Spleen (tissue), 11 donors: Measurements from ENCODE around the gene DHRS1. TPM values are rescaled to one million over a fixed set of nuclear protein-coding genes. Genes with fewer than 3 reads are reported as not detected.
"Not testable (repeated sequence)": the region's sequence is repeated elsewhere in the genome, so short reads cannot be mapped to it uniquely, and the experiment has no call there.

Experiments
- DNase-seq: peaks from one replicate; pipeline ENCODE4 v3.0.0-alpha.2; 2020
- H3K27ac ChIP-seq, 8 donors: fragments of 200-600 bp; sonication (generic) in 7 of 8; 1 replicate in 4 of 8; 2 replicates in 4 of 8; pipeline versions ENCODE4 v1.5.0 to v1.8.0; 2016 to 2021; ENCODE audit warnings: inconsistent platforms in 4 of 8, mild to moderate bottlenecking in 4 of 8, moderate library complexity in 1 of 8
- H3K27me3 ChIP-seq, 7 donors: fragments of 200-600 bp; sonication (generic) in 6 of 7; replicated peaks in 1 of 7; 1 replicate in 4 of 7; 2 replicates in 3 of 7; pipeline versions ENCODE4 v1.5.0 to v1.8.0; 2016 to 2021; ENCODE audit warnings: inconsistent platforms in 3 of 7, mild to moderate bottlenecking in 1 of 7
- H3K36me3 ChIP-seq, 6 donors: fragments of 200-600 bp; sonication (generic) in 5 of 6; 1 replicate in 4 of 6; 2 replicates in 2 of 6; pipeline versions ENCODE4 v1.5.0 to v1.8.0; 2016 to 2021; ENCODE audit warnings: inconsistent platforms in 2 of 6
- H3K4me1 ChIP-seq, 6 donors: fragments of 200-600 bp; sonication (generic) in 5 of 6; 1 replicate in 3 of 6; 2 replicates in 3 of 6; pipeline versions ENCODE4 v1.5.0 to v1.8.0; 2016 to 2021; ENCODE audit warnings: inconsistent platforms in 3 of 6
- H3K4me3 ChIP-seq, 8 donors: fragments of 200-600 bp; sonication (generic) in 7 of 8; 1 replicate in 4 of 8; 2 replicates in 4 of 8; pipeline versions ENCODE4 v1.5.0 to v1.8.0; 2016 to 2021; ENCODE audit warnings: inconsistent platforms in 4 of 8, mild to moderate bottlenecking in 4 of 8, moderate library complexity in 2 of 8
- H3K9me3 ChIP-seq, 8 donors: fragments of 200-600 bp; sonication (generic) in 7 of 8; 1 replicate in 4 of 8; 2 replicates in 4 of 8; pipeline versions ENCODE4 v1.5.0 to v1.8.0; 2016 to 2021; ENCODE audit warnings: inconsistent platforms in 4 of 8
- CTCF ChIP-seq, 11 experiments: fragments of 200-600 bp in 7 of 11; fragments of 450-650 bp in 4 of 11; sonication (generic) in 4 of 11; IDR thresholded peaks in 8 of 11; conservative IDR thresholded peaks in 3 of 11; 1 replicate in 7 of 11; 2 replicates in 4 of 11; pipeline versions ENCODE4 v1.4.0 to v1.8.0; 2016 to 2021; ENCODE audit warnings: antibody characterized with exemption in 11 of 11, inconsistent platforms in 4 of 11, mild to moderate bottlenecking in 1 of 11
- POLR2A ChIP-seq, 3 donors: fragments of 450-650 bp; IDR thresholded peaks; one replicate each; pipeline ENCODE4 v1.5.1; 2017; ENCODE audit warnings: antibody characterized with exemption in 3 of 3, mild to moderate bottlenecking in 1 of 3
- POLR2AphosphoS5 ChIP-seq, 3 donors: sonication (generic); formaldehyde crosslinking; IDR thresholded peaks; one replicate each; pipeline ENCODE4 v1.5.1; 2017; ENCODE audit warnings: antibody characterized with exemption in 3 of 3
- WGBS, 5 donors: extraction: QIAGEN DNeasy Blood & Tissue Kit in 3 of 5; methylation state at CpG; one replicate each; pipeline versions ENCODE4 v1.1.5 to v1.1.7; 2013 to 2018; 5-methylcytosine and 5-hydroxymethylcytosine counted together
- intact Hi-C: fragments of 100-400 bp; cut with DNase I; formaldehyde crosslinking; loops from one replicate; pipeline ENCODE4 v1.15.0; 2023; ENCODE audit warnings: low total_unique reads
- polyA plus RNA-seq, 3 donors: library from polyadenylated mRNA; stranded (reverse); fragments of 200-250 nt; gene quantifications; one replicate each; pipeline ENCODE4 v1.2.1, GENCODE V29; 2013
- total RNA-seq, 7 donors: library from RNA; depleted of rRNA in 3 of 7; stranded (reverse); fragments of >200 nt in 3 of 7; fragmentation: NEBNext Ultra II Directional in 4 of 7; extraction: Animal tissue kit (Norgen Biotek cat#: 25700) in 4 of 7; gene quantifications; one replicate each; pipeline versions ENCODE4 v1.1.0 to v1.2.1, GENCODE V29; 2016 to 2021
- donor health status: healthy with polysubstance abuse.
- donor health status: DM: no; HTN: no; CAD: no; lungs with moderate emphysema.
- donor health status: DM: no; HTN: no; CAD: no.
- donor health status: Bipolar disorder and iron deficiency.
- donor health status: healthy.
- donor health status: DM: no; HTN: no; CAD: no.
- donor health status: DM: yes; HTN: yes; CAD: no.

DHRS1 gene
- total and polyA plus RNA-seq, 10 donors, result 22.0 to 56.1 (median 33.1) TPM

GRCh38 chr14:24246765-24247212 is 52.8 kb downstream of the DHRS1 start:
- peak overlapping the region in 1 of 8 donors; percentile 19 for H3K4me3 ChIP-seq
- DNase-seq, result no peak
- H3K9me3 ChIP-seq, result no peaks in the 10 kb centered on the region
- intact Hi-C loops, result no loop called here
- TF ChIP-seq POLR2AphosphoS5 (IDR thresholded peaks at IDR 0.05), result no peak
- no peak for TF ChIP-seq POLR2A (IDR thresholded peaks at IDR 0.05)
- TF ChIP-seq CTCF (IDR thresholded peaks at IDR 0.05 in 8 of 11, conservative IDR thresholded peaks at IDR 0.05 in 3 of 11), result no peak
- WGBS, 5 donors, result 75 to 87% (median 82%) methylated on average over 3 of the region's 3 CpGs
- peak overlapping the region; percentile 48 to 81 (median 76) for H3K27ac ChIP-seq
- peaks cover 8 to 52% (median 23%) of the 10 kb centered on the region in 6 donors for H3K4me1 ChIP-seq
- H3K36me3 ChIP-seq, result peaks cover 0 to 9% (median 0%) of the 10 kb centered on the region in 6 donors
- no peaks in the 10 kb centered on the region for H3K27me3 ChIP-seq

- H3K4me3 ChIP-seq, H3K27ac ChIP-seq, H3K9me3 ChIP-seq, H3K27me3 ChIP-seq, intact Hi-C loops, DNase-seq: not testable (repeated sequence)
- WGBS, 5 donors, result 95 to 97% (median 97%) methylated on average over 11 of the region's 11 CpGs
- Histone ChIP-seq H3K4me1 (peaks cover 22 to 53% (median 34%) of the 10 kb centered on the region in 6 donors), H3K36me3 (peaks cover 0 to 22% (median 9%) of the 10 kb centered on the region in 6 donors)
Observed at GRCh38 chr14:24245350-24245749, 54.2 kb downstream of the DHRS1 start.

- Histone ChIP-seq H3K4me3 (peak overlapping the region; percentile 58 to 83 (median 68)), H3K36me3 (peaks cover 3 to 33% (median 28%) of the 10 kb centered on the region in 6 donors), H3K27ac (peak overlapping the region; percentile 97 to 100 (median 99)), H3K4me1 (peaks cover 40 to 71% (median 53%) of the 10 kb centered on the region in 6 donors), H3K27me3 (no peaks in the 10 kb centered on the region), H3K9me3 (no peaks in the 10 kb centered on the region)
- DNase-seq, result peak; percentile 81
- 36 to 54% (median 37%) methylated on average over 10 of the region's 10 CpGs for WGBS, 5 donors
- TF ChIP-seq POLR2A (IDR thresholded peaks at IDR 0.05), result no peak
- TF ChIP-seq CTCF (IDR thresholded peaks at IDR 0.05 in 8 of 11, conservative IDR thresholded peaks at IDR 0.05 in 3 of 11), result no peak
- TF ChIP-seq POLR2AphosphoS5 (IDR thresholded peaks at IDR 0.05), result no peak
- intact Hi-C loops, result loop anchor here (2.0 kb wide), 1 partner anchor 55 kb away; the partner anchor contains the start of genes DHRS1 and NOP9
Observed at GRCh38 chr14:24243336-24243836, 56.2 kb downstream of the DHRS1 start.

GRCh38 chr14:24241829-24242443 is 57.6 kb downstream of the DHRS1 start:
- Histone ChIP-seq H3K36me3 (peaks cover 3 to 47% (median 43%) of the 10 kb centered on the region in 6 donors), H3K4me3 (peak overlapping the region; percentile 58 to 83 (median 68)), H3K9me3 (no peaks in the 10 kb centered on the region), H3K27me3 (no peaks in the 10 kb centered on the region), H3K27ac (peak overlapping the region; percentile 97 to 100 (median 99)), H3K4me1 (peaks cover 39 to 78% (median 58%) of the 10 kb centered on the region in 6 donors)
- intact Hi-C loops, result loop anchor here (2.0 kb wide), 1 partner anchor 57 kb away; the partner anchor contains the start of genes DHRS1 and NOP9
- 2 to 8% (median 3%) methylated on average over 20 to 39 of the region's 39 CpGs for WGBS, 5 donors
- TF ChIP-seq POLR2AphosphoS5 (IDR thresholded peaks at IDR 0.05), result no peak
- peak; percentile 64 to 91 (median 86) for TF ChIP-seq CTCF (IDR thresholded peaks at IDR 0.05 in 8 of 11, conservative IDR thresholded peaks at IDR 0.05 in 3 of 11)
- DNase-seq, result peak; percentile 99

Other genes with a start within 250 kb of the DHRS1 start
Only the 30 nearest of the 34 such genes appear.
- 100 to 1,000 TPM in 2 of 7 donors, 10 to 100 TPM in 5; 73.8 to 110 (median 80.9) TPM for gene DCAF11, start 185.0 kb downstream of the DHRS1 start, total RNA-seq
- gene DCAF11, start 185.0 kb downstream of the DHRS1 start, polyA plus RNA-seq, result 10 to 100 TPM; 28.7 to 42.5 (median 32.4) TPM
- gene NRL, start 184.8 kb downstream of the DHRS1 start, total RNA-seq, result 1 to 10 TPM; 2.0 to 7.8 (median 4.2) TPM
- 1 to 10 TPM; 2.7 to 4.7 (median 3.7) TPM for gene NRL, start 184.8 kb downstream of the DHRS1 start, polyA plus RNA-seq
- 10 to 100 TPM in 2 of 7 donors, 1 to 10 TPM in 5; 3.7 to 12.9 (median 9.0) TPM for gene FITM1, start 169.1 kb downstream of the DHRS1 start, total RNA-seq
- gene FITM1, start 169.1 kb downstream of the DHRS1 start, polyA plus RNA-seq, result 1 to 10 TPM; 4.6 to 9.6 (median 8.3) TPM
- 100 to 1,000 TPM; 157 to 303 (median 247) TPM for gene PSME1, start 163.6 kb downstream of the DHRS1 start, total RNA-seq
- 100 to 1,000 TPM; 349 to 441 (median 364) TPM for gene PSME1, start 163.6 kb downstream of the DHRS1 start, polyA plus RNA-seq
- 10 to 100 TPM; 17.7 to 27.3 (median 19.9) TPM for gene EMC9, start 158.2 kb downstream of the DHRS1 start, total RNA-seq
- gene EMC9, start 158.2 kb downstream of the DHRS1 start, polyA plus RNA-seq, result 10 to 100 TPM; 25.4 to 50.6 (median 48.5) TPM
- gene PSME2, start 153.2 kb downstream of the DHRS1 start, total RNA-seq, result 100 to 1,000 TPM in 5 of 7 donors, 10 to 100 TPM in 2; 80.0 to 295 (median 189) TPM
- 100 to 1,000 TPM; 337 to 509 (median 433) TPM for gene PSME2, start 153.2 kb downstream of the DHRS1 start, polyA plus RNA-seq
- gene RNF31, start 152.3 kb downstream of the DHRS1 start, total RNA-seq, result 100 to 1,000 TPM in 3 of 7 donors, 10 to 100 TPM in 4; 61.9 to 113 (median 96.9) TPM
- 100 to 1,000 TPM in 2 of 3 donors, 10 to 100 TPM in 1; 56.5 to 148 (median 122) TPM for gene RNF31, start 152.3 kb downstream of the DHRS1 start, polyA plus RNA-seq
- 100 to 1,000 TPM; 122 to 265 (median 218) TPM for gene IRF9, start 138.5 kb downstream of the DHRS1 start, total RNA-seq
- 100 to 1,000 TPM in 2 of 3 donors, 10 to 100 TPM in 1; 85.8 to 166 (median 118) TPM for gene IRF9, start 138.5 kb downstream of the DHRS1 start, polyA plus RNA-seq
- gene REC8, start 127.7 kb downstream of the DHRS1 start, total RNA-seq, result 10 to 100 TPM; 23.5 to 51.6 (median 38.0) TPM
- 10 to 100 TPM; 23.6 to 48.0 (median 43.1) TPM for gene REC8, start 127.7 kb downstream of the DHRS1 start, polyA plus RNA-seq
- 10 to 100 TPM; 20.0 to 49.7 (median 29.9) TPM for gene IPO4, start 111.0 kb downstream of the DHRS1 start, total RNA-seq
- gene IPO4, start 111.0 kb downstream of the DHRS1 start, polyA plus RNA-seq, result 10 to 100 TPM; 10.0 to 14.7 (median 10.4) TPM
- 10 to 100 TPM; 30.4 to 53.6 (median 37.3) TPM for gene TM9SF1, start 104.3 kb downstream of the DHRS1 start, total RNA-seq
- gene TM9SF1, start 104.3 kb downstream of the DHRS1 start, polyA plus RNA-seq, result 10 to 100 TPM in 1 of 3 donors, 1 to 10 TPM in 2; 4.7 to 12.7 (median 7.9) TPM
- gene TSSK4, start 94.1 kb downstream of the DHRS1 start, total RNA-seq, result 1 to 10 TPM in 1 of 7 donors, under 1 TPM in 4, not detected in 2; 0.44 to 1.4 (median 0.61) TPM
- gene TSSK4, start 94.1 kb downstream of the DHRS1 start, polyA plus RNA-seq, result not detected
- gene CHMP4A, start 86.3 kb downstream of the DHRS1 start, total RNA-seq, result 10 to 100 TPM; 53.3 to 71.7 (median 61.9) TPM
- gene CHMP4A, start 86.3 kb downstream of the DHRS1 start, polyA plus RNA-seq, result 100 to 1,000 TPM; 106 to 149 (median 132) TPM
- gene MDP1, start 83.7 kb downstream of the DHRS1 start, total RNA-seq, result 10 to 100 TPM; 11.0 to 25.5 (median 17.6) TPM
- 10 to 100 TPM; 30.2 to 39.6 (median 33.6) TPM for gene MDP1, start 83.7 kb downstream of the DHRS1 start, polyA plus RNA-seq
- 100 to 1,000 TPM in 6 of 7 donors, 10 to 100 TPM in 1; 98.6 to 137 (median 122) TPM for gene NEDD8, start 67.4 kb downstream of the DHRS1 start, total RNA-seq
- gene NEDD8, start 67.4 kb downstream of the DHRS1 start, polyA plus RNA-seq, result 100 to 1,000 TPM; 164 to 237 (median 228) TPM
- gene GMPR2, start 66.9 kb downstream of the DHRS1 start, total RNA-seq, result 10 to 100 TPM; 57.0 to 85.6 (median 82.6) TPM
- gene GMPR2, start 66.9 kb downstream of the DHRS1 start, polyA plus RNA-seq, result 10 to 100 TPM; 42.2 to 57.9 (median 50.3) TPM
- 100 to 1,000 TPM in 3 of 7 donors, 10 to 100 TPM in 4; 61.8 to 121 (median 99.5) TPM for gene TINF2, start 57.2 kb downstream of the DHRS1 start, total RNA-seq
- gene TINF2, start 57.2 kb downstream of the DHRS1 start, polyA plus RNA-seq, result 10 to 100 TPM; 55.7 to 60.8 (median 57.4) TPM
- gene TGM1, start 36.6 kb downstream of the DHRS1 start, total RNA-seq, result 1 to 10 TPM; 1.4 to 4.8 (median 2.8) TPM
- gene TGM1, start 36.6 kb downstream of the DHRS1 start, polyA plus RNA-seq, result 1 to 10 TPM; 1.7 to 3.5 (median 2.3) TPM
- 10 to 100 TPM; 41.7 to 63.0 (median 48.6) TPM for gene RABGGTA, start 28.2 kb downstream of the DHRS1 start, total RNA-seq
- 10 to 100 TPM; 22.5 to 46.7 (median 41.4) TPM for gene RABGGTA, start 28.2 kb downstream of the DHRS1 start, polyA plus RNA-seq
- gene NOP9, start 70 bp upstream of the DHRS1 start, total RNA-seq, result 10 to 100 TPM; 16.8 to 26.9 (median 22.9) TPM
- 10 to 100 TPM in 1 of 3 donors, 1 to 10 TPM in 2; 4.5 to 12.1 (median 5.2) TPM for gene NOP9, start 70 bp upstream of the DHRS1 start, polyA plus RNA-seq
- gene CIDEB, start 8.2 kb upstream of the DHRS1 start, total RNA-seq, result 100 to 1,000 TPM in 2 of 7 donors, 10 to 100 TPM in 5; 54.0 to 145 (median 88.8) TPM
- gene CIDEB, start 8.2 kb upstream of the DHRS1 start, polyA plus RNA-seq, result 10 to 100 TPM; 31.0 to 33.6 (median 31.4) TPM
- 10 to 100 TPM in 6 of 7 donors, 1 to 10 TPM in 1; 9.2 to 32.3 (median 18.1) TPM for gene LTB4R2, start 10.4 kb upstream of the DHRS1 start, total RNA-seq
- gene LTB4R2, start 10.4 kb upstream of the DHRS1 start, polyA plus RNA-seq, result 1 to 10 TPM in 2 of 3 donors, under 1 TPM in 1; 0.83 to 4.0 (median 1.3) TPM
- gene LTB4R, start 11.7 kb upstream of the DHRS1 start, total RNA-seq, result 10 to 100 TPM; 20.9 to 50.4 (median 35.8) TPM
- gene LTB4R, start 11.7 kb upstream of the DHRS1 start, polyA plus RNA-seq, result 10 to 100 TPM; 13.9 to 28.6 (median 28.6) TPM
- gene ADCY4, start 35.3 kb upstream of the DHRS1 start, total RNA-seq, result 100 to 1,000 TPM in 1 of 7 donors, 10 to 100 TPM in 6; 34.4 to 114 (median 68.7) TPM
- 10 to 100 TPM; 13.0 to 53.5 (median 34.0) TPM for gene ADCY4, start 35.3 kb upstream of the DHRS1 start, polyA plus RNA-seq
- gene RIPK3, start 40.2 kb upstream of the DHRS1 start, total RNA-seq, result 10 to 100 TPM; 24.8 to 42.4 (median 32.6) TPM
- gene RIPK3, start 40.2 kb upstream of the DHRS1 start, polyA plus RNA-seq, result 10 to 100 TPM; 14.0 to 18.4 (median 14.7) TPM
- 10 to 100 TPM; 10.7 to 29.2 (median 20.2) TPM for gene NFATC4, start 68.4 kb upstream of the DHRS1 start, total RNA-seq
- gene NFATC4, start 68.4 kb upstream of the DHRS1 start, polyA plus RNA-seq, result 100 to 1,000 TPM in 1 of 3 donors, 10 to 100 TPM in 2; 51.1 to 145 (median 99.9) TPM
- 10 to 100 TPM in 5 of 7 donors, 1 to 10 TPM in 2; 4.7 to 18.0 (median 12.0) TPM for gene NYNRIN, start 99.2 kb upstream of the DHRS1 start, total RNA-seq
- 1 to 10 TPM in 2 of 3 donors, under 1 TPM in 1; 0.87 to 2.7 (median 2.2) TPM for gene NYNRIN, start 99.2 kb upstream of the DHRS1 start, polyA plus RNA-seq
- gene CBLN3, start 129.9 kb upstream of the DHRS1 start, total RNA-seq, result 10 to 100 TPM in 4 of 7 donors, 1 to 10 TPM in 3; 4.3 to 21.7 (median 13.7) TPM
- gene CBLN3, start 129.9 kb upstream of the DHRS1 start, polyA plus RNA-seq, result 10 to 100 TPM in 1 of 3 donors, 1 to 10 TPM in 2; 5.8 to 13.8 (median 6.8) TPM
- gene KHNYN, start 130.2 kb upstream of the DHRS1 start, total RNA-seq, result 10 to 100 TPM; 65.5 to 90.6 (median 72.2) TPM
- 10 to 100 TPM; 10.9 to 35.2 (median 14.0) TPM for gene KHNYN, start 130.2 kb upstream of the DHRS1 start, polyA plus RNA-seq
- 10 to 100 TPM; 48.2 to 87.8 (median 63.7) TPM for gene SDR39U1, start 143.0 kb upstream of the DHRS1 start, total RNA-seq
- gene SDR39U1, start 143.0 kb upstream of the DHRS1 start, polyA plus RNA-seq, result 100 to 1,000 TPM in 2 of 3 donors, 10 to 100 TPM in 1; 94.6 to 146 (median 124) TPM